GM10266 (cell line): ENCODE measurements around the gene UNC5B.

ENCODE experiments used
- DNase-seq: peaks from one replicate; pipeline ENCODE4 v3.0.0; 2012; ENCODE audit errors: extremely low spot score
- TF ChIP-seq, protein P1 (sequence below): IDR thresholded peaks from 2 replicates; pipeline ENCODE4 v1.5.1; 2012; ENCODE audit warnings: mild to moderate bottlenecking, low read depth; ENCODE audit not compliant: control insufficient read depth, insufficient read depth; ENCODE audit errors: missing control alignments

The UNC5B gene

DNA sequence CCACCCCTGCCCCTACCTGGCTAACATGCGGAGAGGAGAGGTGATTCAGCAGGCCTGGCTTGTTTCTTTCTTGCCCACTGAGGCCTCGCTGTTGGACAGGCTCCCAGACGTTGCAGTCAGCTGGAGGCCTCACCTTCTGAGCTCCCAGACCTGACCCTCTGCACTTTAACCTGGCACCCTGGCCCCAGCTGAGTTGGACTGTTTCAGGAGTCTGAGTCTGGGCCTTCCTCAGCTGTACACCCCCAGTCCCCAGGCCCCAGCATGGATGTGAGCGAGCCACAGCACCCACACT, 35.0 kb downstream of the UNC5B start:
- no peak for DNase-seq
- TF ChIP-seq, protein P1, sequence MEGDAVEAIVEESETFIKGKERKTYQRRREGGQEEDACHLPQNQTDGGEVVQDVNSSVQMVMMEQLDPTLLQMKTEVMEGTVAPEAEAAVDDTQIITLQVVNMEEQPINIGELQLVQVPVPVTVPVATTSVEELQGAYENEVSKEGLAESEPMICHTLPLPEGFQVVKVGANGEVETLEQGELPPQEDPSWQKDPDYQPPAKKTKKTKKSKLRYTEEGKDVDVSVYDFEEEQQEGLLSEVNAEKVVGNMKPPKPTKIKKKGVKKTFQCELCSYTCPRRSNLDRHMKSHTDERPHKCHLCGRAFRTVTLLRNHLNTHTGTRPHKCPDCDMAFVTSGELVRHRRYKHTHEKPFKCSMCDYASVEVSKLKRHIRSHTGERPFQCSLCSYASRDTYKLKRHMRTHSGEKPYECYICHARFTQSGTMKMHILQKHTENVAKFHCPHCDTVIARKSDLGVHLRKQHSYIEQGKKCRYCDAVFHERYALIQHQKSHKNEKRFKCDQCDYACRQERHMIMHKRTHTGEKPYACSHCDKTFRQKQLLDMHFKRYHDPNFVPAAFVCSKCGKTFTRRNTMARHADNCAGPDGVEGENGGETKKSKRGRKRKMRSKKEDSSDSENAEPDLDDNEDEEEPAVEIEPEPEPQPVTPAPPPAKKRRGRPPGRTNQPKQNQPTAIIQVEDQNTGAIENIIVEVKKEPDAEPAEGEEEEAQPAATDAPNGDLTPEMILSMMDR = no peak

DNA sequence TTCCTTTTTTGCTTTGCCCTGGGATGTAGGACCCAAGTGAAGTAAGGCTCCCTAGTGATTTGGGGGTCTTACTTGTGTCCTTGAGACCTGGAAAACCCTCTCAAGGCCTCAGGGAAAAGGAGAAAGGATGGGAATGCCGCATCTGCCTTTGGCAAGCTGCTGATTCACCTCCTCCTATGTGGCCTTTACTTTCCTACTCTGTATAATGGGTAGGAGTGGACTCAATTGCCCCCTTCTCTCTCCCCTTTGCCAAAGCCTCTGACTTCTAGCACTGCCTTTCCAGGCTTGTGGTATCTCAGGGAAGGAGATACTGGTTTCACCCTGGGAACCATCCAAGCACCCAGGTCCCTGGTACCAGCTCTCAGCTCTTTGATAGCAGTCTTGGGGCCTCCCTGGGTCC, 35.4 kb downstream of the UNC5B start:
- TF ChIP-seq, protein P1 = no peak
- DNase-seq = no peak

DNA sequence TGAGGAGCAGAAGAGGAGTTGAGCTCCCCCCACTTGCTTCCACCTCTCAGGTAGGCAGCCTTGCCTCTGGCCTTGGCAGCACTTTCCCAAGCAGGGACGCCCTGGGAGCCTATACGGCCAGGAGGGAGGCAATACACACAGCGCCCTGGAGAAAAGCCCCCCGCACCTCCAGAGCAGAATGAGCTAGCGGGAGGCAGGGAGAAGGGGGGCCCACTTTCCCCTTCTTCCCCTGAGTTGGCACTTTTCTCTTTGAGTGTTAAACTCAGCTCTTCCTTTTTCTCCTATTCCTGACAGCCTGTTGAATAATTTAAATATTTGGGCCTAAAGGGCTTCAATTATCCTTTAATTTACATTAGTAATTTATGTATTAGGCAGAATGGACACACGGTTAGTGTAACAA, 35.8 kb downstream of the UNC5B start:
- TF ChIP-seq, protein P1 = no peak
- no peak for DNase-seq

DNA sequence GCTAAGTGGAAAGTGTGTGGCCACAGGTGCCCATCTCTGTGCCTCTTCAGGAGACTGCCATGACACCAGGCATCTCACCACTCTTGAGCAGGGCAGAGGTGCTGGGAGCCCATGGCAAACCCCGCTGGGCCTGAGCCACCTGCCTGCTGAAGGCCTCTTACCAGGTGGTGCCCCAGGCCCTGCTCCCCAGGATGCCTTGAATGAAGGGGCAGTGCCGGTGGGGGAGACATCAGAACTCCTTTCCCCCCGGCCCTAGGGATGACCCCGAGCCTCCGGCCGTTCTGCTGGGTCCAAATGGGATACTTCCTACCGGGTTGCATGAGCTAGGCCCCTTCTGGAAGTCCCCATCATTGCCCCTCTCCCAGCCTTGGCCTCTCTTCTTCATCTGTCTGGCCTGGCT, 37.6 kb downstream of the UNC5B start:
- TF ChIP-seq, protein P1 = no peak

DNA sequence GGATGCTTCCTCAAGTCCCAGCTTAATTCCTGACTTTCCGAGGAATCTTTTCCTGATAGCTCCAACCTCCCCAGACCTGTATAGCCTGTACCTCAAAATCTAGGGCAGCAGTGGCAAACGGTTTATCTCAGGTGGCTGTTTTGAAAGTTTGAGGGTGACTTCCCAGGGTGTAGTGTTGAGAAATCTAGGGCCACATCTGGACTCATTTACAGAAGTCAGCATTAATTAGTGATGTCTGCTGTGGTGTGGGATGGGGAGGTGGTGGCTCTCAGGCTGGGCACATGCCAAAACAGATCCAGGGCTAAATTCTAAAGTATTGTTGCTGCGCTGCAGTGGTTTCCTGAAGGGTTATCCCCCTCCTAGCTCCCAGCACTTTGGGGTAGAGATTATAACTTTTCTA, 38.0 kb downstream of the UNC5B start:
- TF ChIP-seq, protein P1 = no peak
- no peak for DNase-seq

More for the DNA sequence above, 37.6 kb downstream of the UNC5B start:
- DNase-seq = no peak

DNA sequence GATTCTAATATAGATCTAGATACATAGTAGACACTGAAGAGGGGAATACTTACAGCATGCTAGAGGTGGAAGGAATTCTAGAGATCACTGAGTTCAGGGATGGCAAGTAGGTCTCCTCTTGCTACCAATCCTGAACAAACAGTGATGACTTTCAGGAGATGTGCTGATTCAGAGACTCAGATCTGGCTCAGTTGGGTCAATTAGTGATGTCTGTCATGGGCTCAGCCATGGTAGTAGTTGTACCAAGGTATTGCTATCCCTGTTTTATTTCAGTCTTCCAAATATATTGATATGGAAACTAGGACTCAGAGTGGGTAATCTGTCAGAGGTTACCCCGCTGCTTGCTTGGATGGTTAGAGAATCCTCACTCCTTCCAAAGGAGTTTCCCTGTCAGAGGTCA, 38.5 kb downstream of the UNC5B start:
- TF ChIP-seq, protein P1 = no peak
- no peak for DNase-seq

DNA sequence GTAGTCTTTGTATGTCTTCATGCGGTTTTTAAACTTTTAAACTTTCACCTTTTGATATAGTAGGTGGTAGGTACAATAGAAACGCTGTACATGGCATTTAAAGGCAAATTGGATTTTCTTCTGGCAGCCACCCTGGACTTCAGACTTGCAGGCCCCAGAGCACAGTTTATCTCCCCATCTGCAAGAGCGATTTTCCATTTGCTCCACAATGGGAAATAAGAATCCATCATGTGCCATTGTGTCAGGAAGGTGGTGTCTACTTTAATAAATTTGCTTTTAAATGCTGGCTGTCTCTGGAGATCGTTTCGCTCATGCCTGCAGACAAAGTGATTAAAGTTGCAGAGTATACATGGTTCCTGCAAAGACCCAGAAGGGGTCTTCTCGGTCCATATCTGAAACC, 38.9 kb downstream of the UNC5B start:
- no peak for DNase-seq
- TF ChIP-seq, protein P1 = no peak
